Fibroblast of pulmonary artery (primary cell): ENCODE results near the gene BRIP1.
"Not testable (repeated sequence)": the region's sequence is repeated elsewhere in the genome, so short reads cannot be mapped to it uniquely, and the experiment has no call there.

Source experiments
- DNase-seq: peaks from one replicate; pipeline ENCODE4 v3.0.0-alpha.2; 2010; ENCODE audit warnings: low read depth
- H3K4me3 ChIP-seq: replicated peaks from 2 replicates; pipeline ENCODE4 v1.5.1; 2011; ENCODE audit warnings: low read depth, mild to moderate bottlenecking, control low read depth, low read length, moderate library complexity
- TF ChIP-seq, protein P1 (sequence below): IDR thresholded peaks from 2 replicates; pipeline ENCODE4 v1.5.1; 2011; ENCODE audit warnings: mild to moderate bottlenecking, control low read depth, low read length, inconsistent platforms; ENCODE audit errors: missing control alignments

The BRIP1 gene

DNA sequence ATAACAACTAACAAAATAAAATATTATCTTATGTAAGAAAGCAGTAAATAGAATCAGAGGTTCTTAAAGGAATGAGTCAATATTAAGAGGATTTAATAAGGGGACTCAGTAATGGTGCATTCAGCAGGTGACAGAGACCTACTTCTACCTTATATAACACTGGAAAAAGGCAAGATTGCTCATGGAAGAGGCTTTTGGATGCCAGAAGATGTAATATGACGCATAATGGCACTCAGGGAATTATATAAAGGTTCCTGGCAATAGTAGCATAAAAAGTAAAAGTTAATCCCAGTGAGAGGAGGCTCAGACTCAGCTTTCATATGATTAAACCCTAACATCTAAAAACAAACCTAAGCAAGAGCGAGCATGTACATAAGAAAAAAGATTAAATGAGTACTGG, 136.4 kb downstream of the BRIP1 start:
- TF ChIP-seq, protein P1, sequence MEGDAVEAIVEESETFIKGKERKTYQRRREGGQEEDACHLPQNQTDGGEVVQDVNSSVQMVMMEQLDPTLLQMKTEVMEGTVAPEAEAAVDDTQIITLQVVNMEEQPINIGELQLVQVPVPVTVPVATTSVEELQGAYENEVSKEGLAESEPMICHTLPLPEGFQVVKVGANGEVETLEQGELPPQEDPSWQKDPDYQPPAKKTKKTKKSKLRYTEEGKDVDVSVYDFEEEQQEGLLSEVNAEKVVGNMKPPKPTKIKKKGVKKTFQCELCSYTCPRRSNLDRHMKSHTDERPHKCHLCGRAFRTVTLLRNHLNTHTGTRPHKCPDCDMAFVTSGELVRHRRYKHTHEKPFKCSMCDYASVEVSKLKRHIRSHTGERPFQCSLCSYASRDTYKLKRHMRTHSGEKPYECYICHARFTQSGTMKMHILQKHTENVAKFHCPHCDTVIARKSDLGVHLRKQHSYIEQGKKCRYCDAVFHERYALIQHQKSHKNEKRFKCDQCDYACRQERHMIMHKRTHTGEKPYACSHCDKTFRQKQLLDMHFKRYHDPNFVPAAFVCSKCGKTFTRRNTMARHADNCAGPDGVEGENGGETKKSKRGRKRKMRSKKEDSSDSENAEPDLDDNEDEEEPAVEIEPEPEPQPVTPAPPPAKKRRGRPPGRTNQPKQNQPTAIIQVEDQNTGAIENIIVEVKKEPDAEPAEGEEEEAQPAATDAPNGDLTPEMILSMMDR, result no peak
- no peak overlapping the region for H3K4me3 ChIP-seq
- no peak for DNase-seq

DNA sequence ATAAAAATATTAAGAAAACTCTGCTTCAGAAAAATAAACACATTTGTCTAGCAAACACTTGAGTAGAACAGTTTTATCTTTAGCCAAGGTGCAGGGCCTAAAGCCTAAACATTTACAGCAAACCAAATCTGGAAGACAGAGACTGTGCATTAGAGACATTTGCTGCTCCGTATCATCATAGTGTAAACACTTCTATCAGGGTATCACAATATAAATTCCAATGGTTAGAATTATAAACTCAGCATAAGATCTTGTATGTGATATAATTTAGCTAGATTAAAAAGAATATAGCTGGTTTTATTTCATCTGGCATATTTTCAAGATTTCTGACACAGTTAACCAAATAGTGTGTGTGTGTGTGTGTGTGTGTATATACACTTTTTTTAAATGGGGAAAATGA, 138.6 kb downstream of the BRIP1 start:
- TF ChIP-seq, protein P1, result no peak
- H3K4me3 ChIP-seq, result no peak overlapping the region
- no peak for DNase-seq

DNA sequence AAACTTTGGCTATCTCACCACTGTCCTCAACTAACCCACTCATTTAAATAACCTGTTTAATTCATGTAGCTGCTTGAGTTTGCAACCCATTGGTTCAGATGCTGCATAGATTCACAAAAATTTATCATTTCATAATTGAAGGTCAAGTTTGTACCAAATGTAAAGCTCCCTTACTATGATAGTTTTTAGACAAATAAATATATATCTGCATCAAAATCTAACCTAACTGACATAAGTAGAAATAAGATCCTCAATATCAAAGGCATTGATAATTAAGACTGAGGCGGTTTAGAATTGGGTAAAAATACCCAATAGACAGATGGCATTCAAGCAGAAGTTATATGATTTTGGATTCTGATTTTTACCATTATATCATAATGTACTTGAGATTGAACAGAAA, 139.4 kb downstream of the BRIP1 start:
- TF ChIP-seq, protein P1, result no peak
- no peak for DNase-seq
- H3K4me3 ChIP-seq, result no peak overlapping the region

DNA sequence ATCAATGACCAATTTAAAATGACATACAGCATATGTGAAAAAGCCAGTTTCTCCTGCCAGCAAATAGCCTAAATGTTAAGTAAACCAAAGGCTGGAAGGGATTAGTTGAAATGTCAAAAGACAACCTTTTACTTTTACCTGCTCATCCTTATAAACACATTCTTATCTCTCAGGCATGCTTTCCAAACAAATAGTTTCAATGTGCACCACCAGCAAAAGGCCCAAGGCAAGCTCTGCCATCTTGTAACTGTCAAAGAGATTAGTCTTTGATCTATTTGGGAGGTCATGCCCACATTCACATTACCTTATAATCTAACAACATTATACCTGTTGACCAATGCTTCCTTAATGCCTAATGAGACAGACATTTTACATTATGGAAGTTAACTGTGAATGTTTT, 140.1 kb downstream of the BRIP1 start:
- TF ChIP-seq, protein P1, result no peak
- no peak overlapping the region for H3K4me3 ChIP-seq
- DNase-seq, result no peak

DNA sequence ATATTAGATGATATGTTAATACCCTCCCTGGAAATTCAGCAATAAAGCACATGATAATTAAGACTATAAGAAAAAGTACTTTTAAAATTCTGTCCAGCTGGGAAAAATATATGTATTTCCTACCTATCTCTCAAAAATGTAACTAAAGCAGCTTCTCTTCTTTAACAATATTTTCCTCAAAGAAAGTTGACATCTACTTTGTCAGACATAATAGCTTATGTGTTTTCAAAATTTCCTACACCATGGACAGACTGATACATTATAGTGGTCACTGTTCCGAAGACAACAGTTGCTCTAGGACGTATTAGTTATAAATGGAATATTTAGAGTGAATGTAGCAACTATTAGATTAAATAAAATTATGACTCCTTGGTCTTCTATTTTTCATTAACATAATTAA, 140.9 kb downstream of the BRIP1 start:
- no peak overlapping the region for H3K4me3 ChIP-seq
- no peak for DNase-seq
- TF ChIP-seq, protein P1, result no peak

DNA sequence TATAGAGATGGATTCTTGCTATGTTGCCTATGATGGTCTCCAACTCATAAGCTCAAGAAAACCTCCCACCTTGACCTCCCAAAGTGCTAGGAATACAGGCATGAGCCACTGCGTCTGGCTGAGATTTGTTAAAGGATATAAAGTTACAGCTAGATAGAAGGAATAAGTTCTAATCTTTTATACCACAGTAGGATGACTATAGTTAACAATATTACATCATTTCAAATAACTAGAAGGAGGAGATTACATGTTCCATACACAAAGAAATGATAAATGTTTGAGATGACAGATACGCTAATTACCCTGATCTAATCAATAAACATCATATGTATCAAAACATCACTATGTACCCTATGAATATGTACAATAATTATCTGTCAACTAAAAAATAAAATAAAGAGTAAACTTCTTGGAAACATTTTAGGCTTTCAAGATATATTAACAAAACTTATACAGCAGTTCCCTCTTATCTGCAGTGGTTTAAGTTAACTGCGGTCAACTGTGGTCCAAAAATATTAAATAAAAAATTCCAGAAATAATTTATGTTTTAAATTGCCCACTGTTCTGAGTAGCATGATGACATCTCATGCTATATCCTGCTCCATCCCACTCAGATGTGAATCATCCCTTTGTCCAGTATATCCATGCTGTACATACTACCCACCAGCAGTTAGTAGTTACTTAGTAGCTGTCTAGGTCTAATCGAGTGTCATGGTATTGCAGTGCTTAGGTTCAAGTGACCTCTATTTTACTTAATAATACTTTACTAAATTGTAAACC, 143.1 kb downstream of the BRIP1 start:
- peak; percentile 4 for DNase-seq
- TF ChIP-seq, protein P1, result no peak
- no peak overlapping the region for H3K4me3 ChIP-seq

DNA sequence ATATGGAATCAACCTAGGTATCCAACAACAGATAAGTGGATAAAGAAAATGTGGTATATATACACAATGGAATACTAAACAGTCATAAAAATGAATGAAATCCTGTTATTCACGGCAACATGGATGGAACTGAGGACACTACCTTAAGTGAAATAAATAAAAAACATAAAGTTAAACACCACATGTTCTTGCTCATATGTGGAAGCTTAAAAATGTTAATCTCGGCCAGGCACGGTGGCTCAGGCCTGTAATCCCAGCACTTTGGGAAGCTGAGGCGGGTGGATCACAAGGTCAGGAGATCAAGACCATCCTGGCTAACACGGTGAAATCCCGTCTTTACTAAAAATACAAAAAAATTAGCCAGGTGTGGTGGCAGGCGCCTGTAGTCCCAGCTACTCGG, 144.1 kb downstream of the BRIP1 start:
- DNase-seq, H3K4me3 ChIP-seq: not testable (repeated sequence)
